HG03135 (cell line): ENCODE results near the gene MPRIP.

Source experiments
- ATAC-seq: cut with Tn5 transposase; IDR thresholded peaks from one replicate; pipeline ENCODE4 v1.9.1; 2021; ENCODE audit warnings: mild to moderate bottlenecking, moderate library complexity; ENCODE audit not compliant: unreplicated experiment

Gene MPRIP

GRCh38 chr17:17028059-17028877 lies 14.0 kb upstream of the MPRIP start:
- no peak for ATAC-seq

GRCh38 chr17:17028878-17029535 lies 13.2 kb upstream of the MPRIP start:
- no peak for ATAC-seq

DNA sequence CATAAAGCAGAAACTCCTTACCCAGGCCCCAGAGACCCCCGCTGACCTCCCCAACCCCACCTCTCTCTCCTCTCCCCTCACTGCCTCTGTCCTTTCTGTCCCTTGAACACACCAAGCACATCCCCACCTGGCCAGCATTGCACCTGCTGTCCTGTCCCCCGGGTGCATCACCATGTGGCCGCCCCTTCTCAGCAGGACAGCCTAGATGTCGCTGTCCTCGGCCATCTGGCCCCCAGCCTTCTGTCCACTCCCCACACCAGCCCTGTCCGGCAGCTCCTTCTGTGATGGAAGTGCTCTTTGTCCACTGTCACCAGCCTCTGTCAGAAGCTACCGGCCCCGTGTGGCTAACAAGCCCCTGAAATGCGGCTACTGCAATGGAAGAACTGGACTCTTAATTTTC lies 12.3 kb upstream of the MPRIP start:
- ATAC-seq, result no peak

DNA sequence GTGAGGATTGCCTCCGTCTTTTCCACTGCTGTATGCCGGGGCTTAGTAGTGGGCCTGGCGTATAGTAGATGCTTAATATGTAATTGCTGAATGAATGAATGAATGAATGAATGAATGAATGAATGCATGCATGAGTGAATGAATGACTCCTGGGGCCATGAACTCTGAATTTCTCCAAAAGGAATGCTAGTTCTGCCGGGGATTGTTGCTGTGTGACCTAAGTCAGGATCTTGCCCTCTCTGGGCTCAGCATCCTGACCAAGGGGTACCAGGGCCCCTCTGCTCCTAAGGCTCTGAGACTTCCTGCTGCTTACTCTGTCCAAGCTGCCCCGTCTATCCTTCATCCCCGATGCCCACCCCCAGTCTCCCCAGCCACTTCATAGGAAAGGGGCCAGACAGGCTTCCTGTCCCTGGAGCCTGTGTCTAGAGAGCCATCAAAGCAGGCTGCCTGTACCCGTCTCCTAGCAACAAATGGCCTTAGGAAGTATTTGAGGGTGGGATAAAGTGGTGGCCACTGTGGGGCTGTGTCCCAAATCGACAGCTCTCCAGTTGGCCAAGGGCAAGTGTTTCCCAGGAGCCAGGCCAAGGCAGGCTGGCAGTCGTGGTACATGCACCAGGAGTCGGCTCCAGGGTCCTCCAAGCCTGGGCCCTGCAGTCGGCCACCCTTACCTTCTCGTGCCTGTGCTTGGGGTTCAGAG lies 11.6 kb upstream of the MPRIP start:
- no peak for ATAC-seq

GRCh38 chr17:17032131-17032692 lies 10.0 kb upstream of the MPRIP start:
- no peak for ATAC-seq

DNA sequence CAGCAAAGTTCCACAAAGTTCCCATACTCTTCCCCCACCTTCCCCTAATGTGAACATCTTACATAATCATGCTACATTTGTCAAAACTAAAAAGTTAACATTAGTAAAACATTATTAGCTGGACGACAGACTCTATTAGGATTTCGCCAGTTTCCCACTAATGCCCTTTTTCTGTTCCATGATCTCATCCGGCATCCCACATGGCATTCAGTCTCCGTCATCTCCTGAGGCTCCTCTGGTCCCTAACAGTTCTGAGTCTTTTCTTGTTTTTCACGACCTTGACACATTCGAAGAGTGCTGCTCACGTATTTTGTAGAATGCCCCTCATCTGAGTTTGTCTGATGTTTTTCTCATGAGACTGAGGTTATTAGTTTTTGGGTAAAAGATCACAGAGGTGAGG lies 8.8 kb upstream of the MPRIP start:
- no peak for ATAC-seq

- ATAC-seq, result no peak
Observed at GRCh38 chr17:17034026-17034425, 8.2 kb upstream of the MPRIP start.

DNA sequence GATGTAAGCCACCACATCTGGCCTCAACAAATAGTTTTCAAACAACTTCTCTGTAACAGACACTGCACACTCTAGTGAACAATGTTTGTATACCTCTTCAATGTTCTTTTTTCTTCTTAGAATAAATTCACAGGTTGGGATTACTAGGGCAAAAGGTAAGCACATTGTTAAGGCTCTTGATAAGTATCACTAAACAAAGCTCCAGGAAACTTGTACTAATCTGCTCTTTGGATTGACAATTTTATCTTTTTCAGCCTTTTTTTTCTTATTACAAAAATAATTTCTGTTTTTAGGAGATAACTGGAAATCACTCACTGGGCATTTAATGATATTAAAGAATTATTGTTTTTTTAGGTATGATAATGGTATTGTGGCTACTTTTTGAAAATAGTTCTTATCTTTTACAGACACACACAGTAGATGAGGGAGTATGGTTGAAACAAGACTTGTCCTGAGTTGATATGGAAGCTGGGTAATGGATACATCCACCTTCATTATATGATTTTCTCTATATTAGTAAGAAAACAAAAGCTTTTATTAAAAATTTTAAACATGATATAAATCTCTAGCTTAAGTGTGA lies 7.7 kb upstream of the MPRIP start:
- no peak for ATAC-seq

GRCh38 chr17:17035490-17035889 lies 6.8 kb upstream of the MPRIP start:
- no peak for ATAC-seq

- no peak for ATAC-seq
Observed at GRCh38 chr17:17035920-17036523, 6.2 kb upstream of the MPRIP start.

- ATAC-seq, result no peak
Observed at GRCh38 chr17:17036524-17036998, 5.7 kb upstream of the MPRIP start.

DNA sequence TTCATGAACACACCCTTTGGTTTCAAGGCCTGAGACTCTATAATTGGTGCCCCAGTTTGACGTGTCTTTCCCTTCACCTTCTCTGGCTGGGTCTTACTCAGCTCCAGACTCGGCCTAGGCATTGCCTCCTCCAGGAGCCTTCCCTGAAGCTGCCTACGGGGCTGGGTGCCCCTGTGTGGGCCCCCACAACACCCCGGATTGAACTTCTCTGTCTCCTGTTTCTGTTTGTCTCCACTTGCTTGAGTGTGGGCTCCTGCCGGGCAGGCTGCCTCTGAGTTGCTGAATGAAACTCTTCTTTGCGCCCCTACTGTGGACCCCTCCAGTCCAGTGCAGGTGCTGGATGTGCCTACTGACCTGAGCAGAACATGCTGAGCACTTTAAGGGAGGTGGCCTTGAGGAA lies 2.3 kb upstream of the MPRIP start:
- ATAC-seq, result no peak

DNA sequence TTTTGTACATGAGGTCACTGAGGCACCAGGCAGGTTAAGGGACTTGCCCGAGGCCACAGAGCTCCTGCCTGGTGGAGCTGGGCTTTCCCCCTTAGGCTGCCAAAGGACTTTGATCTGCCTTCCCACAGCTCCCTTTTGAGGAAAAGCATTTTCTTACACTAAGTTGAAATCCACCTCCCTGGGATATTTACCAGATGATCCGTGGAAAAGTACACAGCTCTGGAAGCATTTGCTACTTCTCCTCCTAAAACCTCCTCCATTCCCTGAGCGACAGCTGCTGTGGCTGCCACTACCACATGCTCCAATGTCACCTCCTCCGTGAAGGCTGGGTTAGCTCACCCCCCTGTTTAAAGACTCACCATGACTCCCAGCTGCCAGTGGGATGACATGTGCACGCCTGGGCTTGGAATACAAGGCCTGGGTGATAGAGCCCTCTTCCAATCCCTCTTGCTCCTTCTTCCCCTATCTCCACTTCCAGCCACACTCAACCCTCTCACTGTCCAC lies 1.2 kb upstream of the MPRIP start:
- no peak for ATAC-seq

GRCh38 chr17:17041571-17042383 lies 480 bp upstream of the MPRIP start:
- ATAC-seq, result peak; percentile 92

DNA sequence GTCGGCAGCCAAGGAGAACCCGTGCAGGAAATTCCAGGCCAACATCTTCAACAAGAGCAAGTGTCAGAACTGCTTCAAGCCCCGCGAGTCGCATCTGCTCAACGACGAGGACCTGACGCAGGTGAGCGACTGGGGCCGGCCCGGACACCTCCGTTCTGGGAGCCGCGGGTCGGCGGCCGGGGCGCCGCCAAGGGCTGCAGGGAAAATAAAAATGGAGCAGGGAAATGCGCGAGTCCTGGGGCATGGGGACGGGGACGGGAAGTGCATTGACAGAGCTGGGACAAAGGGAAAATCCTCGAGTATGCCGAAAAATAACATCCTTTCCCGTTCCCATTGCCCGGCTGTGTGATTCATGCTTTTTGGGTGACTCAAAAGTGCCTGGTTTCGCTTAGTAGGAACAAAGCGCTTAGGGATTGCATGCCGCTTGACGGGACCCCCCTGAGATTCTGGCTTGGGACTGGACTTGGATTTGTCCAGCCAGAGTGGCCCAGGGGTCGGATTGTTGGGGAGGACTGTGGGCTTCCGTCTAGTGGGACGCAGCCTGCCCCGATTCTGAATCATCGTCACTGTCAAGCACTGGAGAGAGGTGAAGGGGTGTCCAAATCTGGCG lies 699 bp downstream of the MPRIP start:
- no peak for ATAC-seq

DNA sequence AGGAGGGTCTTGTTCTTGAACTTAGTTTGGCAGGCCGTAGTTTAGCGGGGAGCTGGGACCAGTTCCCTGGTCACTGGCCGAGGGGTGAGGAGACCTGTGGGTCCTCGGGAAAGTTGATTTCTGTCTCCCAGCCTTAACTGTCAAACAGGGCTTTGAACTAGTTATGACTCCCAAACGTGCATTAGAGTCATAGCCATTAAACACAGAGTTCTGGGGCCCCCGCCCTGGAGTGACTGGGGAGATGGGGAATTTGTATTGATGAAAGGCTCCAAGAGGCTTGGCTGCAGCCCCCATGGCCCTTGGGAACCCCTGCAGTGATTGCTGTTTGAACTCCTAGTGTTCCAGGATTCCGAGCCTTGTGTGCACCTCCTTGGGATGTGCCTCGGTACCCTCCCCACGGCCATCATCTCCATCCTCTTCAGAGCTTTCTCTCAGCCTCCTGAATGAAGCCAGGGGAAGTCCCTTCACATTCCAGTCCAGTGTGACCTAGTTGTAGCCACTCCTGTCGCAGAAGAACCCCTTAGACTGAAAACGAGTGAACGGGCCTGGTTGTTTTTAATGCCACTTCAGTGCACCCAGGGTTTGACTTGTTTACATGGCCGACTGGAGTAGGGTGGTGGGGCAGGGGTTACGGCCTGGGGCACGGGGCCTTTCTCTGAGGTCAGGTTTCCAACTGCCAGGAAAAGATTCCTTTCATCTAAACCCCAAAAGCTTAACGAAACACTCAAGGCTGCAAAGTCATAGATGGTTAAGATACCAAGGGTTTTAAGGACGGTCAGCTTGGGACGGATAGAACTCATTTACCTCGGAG lies 1.4 kb downstream of the MPRIP start:
- ATAC-seq, result no peak

DNA sequence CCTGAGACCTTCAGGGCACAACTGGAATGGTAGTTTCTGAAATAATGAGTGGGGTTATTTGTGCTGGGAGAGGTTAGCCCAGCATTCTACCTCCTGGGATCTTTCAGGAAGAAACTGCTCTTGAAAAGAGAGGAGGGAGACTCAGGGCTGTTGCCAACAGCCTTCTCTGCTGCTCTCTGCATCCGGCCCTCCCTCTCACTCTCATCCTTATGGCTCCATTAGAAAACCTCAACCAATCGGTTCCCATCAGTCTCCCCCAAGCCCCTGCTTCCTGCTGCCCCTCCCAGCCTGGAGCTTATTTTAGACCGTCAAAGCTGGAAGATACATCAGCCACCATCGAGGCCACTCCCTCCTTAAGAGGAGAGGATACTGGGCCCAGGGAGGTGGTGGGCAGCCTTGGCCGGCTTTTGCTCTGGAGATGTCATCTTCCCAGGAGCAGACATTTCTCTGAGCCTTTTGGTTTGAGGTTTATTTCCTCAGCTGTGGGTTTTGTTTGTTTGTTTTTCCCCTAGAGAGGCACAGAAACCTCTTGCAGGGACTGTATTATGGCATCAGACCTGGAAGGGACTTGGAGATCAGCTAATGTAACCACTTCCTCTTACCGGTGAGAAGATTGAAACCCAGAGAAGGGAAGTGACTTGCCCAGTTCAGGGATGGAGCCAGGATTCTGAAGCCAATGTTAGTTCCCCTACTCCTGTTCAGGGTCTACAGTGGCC lies 2.7 kb downstream of the MPRIP start:
- ATAC-seq, result no peak

- no peak for ATAC-seq
Observed at GRCh38 chr17:17048106-17048505, 5.8 kb downstream of the MPRIP start.
